GM13976 (cell line): Measurements from ENCODE around the gene UPB1.
A peak's percentile ranks its signal among the peaks of the same experiment; 100 is the strongest.
"Not testable (repeated sequence)": the region's sequence is repeated elsewhere in the genome, so short reads cannot be mapped to it uniquely, and the experiment has no call there.

ENCODE experiments used
- DNase-seq: peaks from one replicate; pipeline ENCODE4 v3.0.0; 2012; ENCODE audit warnings: low spot score
- in situ Hi-C: fragments of 300-500 bp; cut with MboI; formaldehyde crosslinking; loops from one replicate; pipeline ENCODE4 v1.12.0; 2022; ENCODE audit warnings: low sequenced_read_pairs, mixed read lengths, inconsistent platforms; ENCODE audit not compliant: unreplicated experiment
- TF ChIP-seq, protein P1 (sequence below): IDR thresholded peaks from 2 replicates; pipeline ENCODE4 v1.5.1; 2012; ENCODE audit warnings: borderline replicate concordance, mild to moderate bottlenecking; ENCODE audit not compliant: insufficient read depth; ENCODE audit errors: extremely low read depth, missing control alignments, control extremely low read depth

UPB1 gene

DNA sequence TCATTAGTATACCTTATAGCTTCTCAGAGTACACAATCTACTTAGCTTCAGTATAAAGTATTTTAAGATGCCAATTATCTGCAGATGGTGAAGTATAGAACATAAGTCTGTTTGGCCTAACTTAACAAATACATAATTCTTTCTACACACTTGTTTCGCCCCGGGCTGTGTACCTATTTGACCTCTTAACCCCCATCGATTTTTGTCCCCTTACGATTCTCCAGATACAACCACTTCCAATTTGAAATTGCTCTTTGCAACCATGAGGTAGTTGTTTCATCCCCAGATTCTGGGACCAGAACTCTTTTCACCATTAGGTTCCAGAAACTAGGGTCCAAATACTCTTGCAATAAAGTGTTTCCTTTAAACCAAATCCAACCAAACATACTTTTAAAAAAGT, 10.0 kb upstream of the UPB1 start:
- TF ChIP-seq, protein P1, sequence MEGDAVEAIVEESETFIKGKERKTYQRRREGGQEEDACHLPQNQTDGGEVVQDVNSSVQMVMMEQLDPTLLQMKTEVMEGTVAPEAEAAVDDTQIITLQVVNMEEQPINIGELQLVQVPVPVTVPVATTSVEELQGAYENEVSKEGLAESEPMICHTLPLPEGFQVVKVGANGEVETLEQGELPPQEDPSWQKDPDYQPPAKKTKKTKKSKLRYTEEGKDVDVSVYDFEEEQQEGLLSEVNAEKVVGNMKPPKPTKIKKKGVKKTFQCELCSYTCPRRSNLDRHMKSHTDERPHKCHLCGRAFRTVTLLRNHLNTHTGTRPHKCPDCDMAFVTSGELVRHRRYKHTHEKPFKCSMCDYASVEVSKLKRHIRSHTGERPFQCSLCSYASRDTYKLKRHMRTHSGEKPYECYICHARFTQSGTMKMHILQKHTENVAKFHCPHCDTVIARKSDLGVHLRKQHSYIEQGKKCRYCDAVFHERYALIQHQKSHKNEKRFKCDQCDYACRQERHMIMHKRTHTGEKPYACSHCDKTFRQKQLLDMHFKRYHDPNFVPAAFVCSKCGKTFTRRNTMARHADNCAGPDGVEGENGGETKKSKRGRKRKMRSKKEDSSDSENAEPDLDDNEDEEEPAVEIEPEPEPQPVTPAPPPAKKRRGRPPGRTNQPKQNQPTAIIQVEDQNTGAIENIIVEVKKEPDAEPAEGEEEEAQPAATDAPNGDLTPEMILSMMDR, result no peak
- DNase-seq, result no peak
- in situ Hi-C loops, result no loop called here

DNA sequence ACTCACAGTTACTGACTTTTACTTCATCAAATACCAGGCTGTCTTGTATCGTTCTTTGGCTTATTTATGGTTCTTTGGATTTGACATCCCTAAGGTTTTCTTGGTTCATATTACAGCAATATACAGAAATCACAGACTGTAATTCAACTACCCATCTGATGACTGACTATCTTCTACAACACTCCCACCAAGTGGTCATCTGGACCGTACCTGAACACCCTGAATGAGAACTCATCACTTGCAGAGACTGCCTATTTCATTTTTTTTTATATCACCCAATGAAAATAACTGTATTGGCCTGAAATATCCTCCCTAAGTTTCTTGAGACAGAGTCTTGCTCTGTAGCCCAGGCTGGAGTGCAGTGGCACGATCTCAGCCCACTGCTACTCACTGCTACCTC, 9.5 kb upstream of the UPB1 start:
- DNase-seq, result peak; percentile 43
- TF ChIP-seq, protein P1, result no peak
- in situ Hi-C loops, result no loop called here

DNA sequence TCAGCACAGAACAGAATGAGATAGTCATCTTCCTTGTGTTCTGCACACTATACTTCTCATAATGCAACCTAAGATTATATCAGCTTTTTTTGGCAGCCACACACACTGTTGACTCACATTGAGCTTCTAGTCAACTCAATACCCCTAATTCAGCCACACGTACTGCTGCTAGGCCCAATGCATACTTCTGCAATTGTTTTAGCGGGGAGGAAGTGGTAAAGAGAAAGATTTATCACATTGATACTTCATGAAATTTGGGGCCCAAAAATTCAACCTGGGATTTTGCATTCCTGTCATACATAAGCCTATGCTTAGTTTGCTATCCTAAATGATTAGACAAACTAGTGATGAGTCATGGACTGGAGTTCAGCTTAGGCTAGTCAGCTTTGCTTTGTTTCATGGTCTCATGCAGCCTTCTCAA, 8.6 kb upstream of the UPB1 start:
- in situ Hi-C loops, result no loop called here

DNA sequence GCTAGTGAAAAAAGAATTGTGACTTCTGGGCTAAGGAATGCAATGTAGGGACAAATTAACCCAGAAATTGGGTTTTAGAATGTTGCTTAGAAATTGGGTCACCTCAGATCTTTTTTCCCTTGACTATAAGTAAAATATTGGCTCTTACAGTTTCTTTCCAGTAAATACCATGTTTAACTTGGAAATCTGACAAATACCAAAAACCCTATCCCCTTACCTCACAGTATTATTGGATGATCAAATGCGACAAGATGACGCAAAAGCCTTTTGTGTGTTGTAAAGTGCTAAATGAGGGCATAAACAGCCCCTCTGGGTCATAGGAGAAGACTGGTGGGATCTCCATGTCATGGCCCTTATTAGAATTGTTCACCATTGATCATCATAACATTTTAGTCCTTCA, 6.1 kb upstream of the UPB1 start:
- TF ChIP-seq, protein P1, result no peak
- DNase-seq, result no peak
- in situ Hi-C loops, result no loop called here

More for the DNA sequence above, 8.6 kb upstream of the UPB1 start:
- peak; percentile 36 for DNase-seq
- TF ChIP-seq, protein P1, result no peak

DNA sequence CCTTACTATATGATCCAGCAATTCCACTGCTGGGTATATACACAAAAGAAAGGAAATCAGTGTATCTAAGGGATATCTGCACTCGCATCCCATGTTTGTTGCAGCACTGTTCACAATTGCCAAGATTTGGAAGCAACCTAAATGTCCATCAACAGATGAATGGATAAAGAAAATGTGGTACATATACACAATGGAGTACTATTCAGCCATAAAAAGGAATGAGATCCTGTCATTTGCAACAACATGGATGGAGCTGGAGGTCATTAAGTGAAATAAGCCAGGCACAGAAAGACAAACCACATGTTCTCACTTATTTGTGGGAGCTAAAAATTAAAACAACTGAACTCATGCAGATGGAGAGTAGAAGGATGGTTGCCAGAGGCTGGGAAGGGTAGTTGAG, 5.7 kb upstream of the UPB1 start:
- DNase-seq, in situ Hi-C loops: not testable (repeated sequence)

DNA sequence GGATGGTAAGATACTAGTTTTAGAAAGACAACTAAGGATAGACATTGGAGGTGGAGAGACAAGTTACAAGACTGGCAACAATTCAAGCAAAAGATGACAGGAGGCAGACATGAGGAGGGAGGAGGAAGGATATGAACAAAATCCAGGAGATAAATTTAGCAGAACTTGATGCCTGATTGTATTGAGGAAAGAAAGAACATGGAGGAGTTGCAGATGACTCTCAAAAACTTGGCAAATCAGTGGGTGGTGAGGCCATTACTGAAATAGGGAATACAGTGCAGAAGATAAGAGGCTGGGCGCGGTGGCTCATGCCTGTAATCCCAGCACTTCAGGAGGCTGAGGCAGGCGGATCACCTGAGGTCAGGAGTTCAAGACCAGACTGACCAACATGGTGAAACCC, 2.7 kb upstream of the UPB1 start:
- DNase-seq, result no peak
- TF ChIP-seq, protein P1, result no peak
- in situ Hi-C loops, result no loop called here

DNA sequence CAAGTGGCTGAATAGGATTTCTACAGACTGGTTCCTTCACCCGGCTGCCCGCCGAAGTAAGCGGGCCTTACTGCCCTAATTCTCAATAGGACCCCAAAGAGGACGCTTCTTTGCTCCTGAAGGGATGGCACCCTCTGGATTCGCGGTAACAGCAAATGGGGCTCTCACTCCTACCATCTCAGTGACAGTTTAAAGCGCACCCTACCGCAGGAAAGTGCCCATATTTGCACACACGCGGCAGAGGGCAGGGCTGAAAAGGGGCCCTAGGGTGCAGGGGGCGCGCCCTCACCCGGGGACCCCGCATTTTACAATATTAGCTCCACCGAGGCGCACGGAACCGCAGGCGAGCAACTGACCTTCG, 985 bp upstream of the UPB1 start:
- in situ Hi-C loops, result no loop called here
- DNase-seq, result no peak
- TF ChIP-seq, protein P1, result no peak

DNA sequence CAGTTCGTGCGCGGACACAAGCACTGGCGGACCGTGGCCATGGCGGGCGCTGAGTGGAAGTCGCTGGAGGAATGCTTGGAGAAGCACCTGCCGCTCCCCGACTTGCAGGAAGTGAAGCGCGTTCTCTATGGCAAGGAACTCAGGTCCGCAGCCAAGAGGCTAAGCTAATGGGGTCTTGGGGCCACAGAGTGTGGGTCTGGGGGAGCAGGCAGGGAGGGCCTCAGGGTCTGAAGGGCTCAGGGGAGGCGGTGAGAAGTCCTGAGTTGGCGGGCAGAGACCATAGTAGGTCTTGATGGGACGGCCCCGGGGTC, 188 bp downstream of the UPB1 start:
- in situ Hi-C loops, result no loop called here
- TF ChIP-seq, protein P1, result no peak
- DNase-seq, result no peak
